ENCODE measurements around the gene TUBB8B.
"Not testable (repeated sequence)": the region's sequence is repeated elsewhere in the genome, so short reads cannot be mapped to it uniquely, and the experiment has no call there.

Gene TUBB8B

GRCh38 chr18:12773-13172 lies 36.6 kb downstream of the TUBB8B start:
- not testable (repeated sequence) for H3K27me3 ChIP-seq (ENCODE audit: control insufficient read depth, insufficient read depth, low read length); H3K9ac ChIP-seq (ENCODE audit: low read length); H3K4me1 ChIP-seq (ENCODE audit: control insufficient read depth, insufficient read depth, low read length); H3K27ac ChIP-seq (ENCODE audit: low read depth, low read length); H3K36me3 ChIP-seq (ENCODE audit: control insufficient read depth, insufficient read depth, low read length); H3K4me3 ChIP-seq (ENCODE audit: low read depth, low read length); H3K9me3 ChIP-seq (ENCODE audit: control insufficient read depth, insufficient read depth, low read depth, low read length)

- H3K27me3 ChIP-seq (ENCODE audit: control insufficient read depth, insufficient read depth, low read length); H3K4me1 ChIP-seq (ENCODE audit: control insufficient read depth, insufficient read depth, low read length); H3K9me3 ChIP-seq (ENCODE audit: control insufficient read depth, insufficient read depth, low read depth, low read length); H3K36me3 ChIP-seq (ENCODE audit: control insufficient read depth, insufficient read depth, low read length); H3K4me3 ChIP-seq (ENCODE audit: low read depth, low read length); H3K9ac ChIP-seq (ENCODE audit: low read length); H3K27ac ChIP-seq (ENCODE audit: low read depth, low read length): not testable (repeated sequence)
Measured at GRCh38 chr18:11383-12274, 37.8 kb downstream of the TUBB8B start.

GRCh38 chr18:10624-11184 lies 38.7 kb downstream of the TUBB8B start:
- H3K4me3 ChIP-seq (ENCODE audit: low read depth, low read length); H3K27me3 ChIP-seq (ENCODE audit: control insufficient read depth, insufficient read depth, low read length): not testable (repeated sequence)

GRCh38 chr18:9937-10336 lies 39.5 kb downstream of the TUBB8B start:
- not testable (repeated sequence) for H3K27ac ChIP-seq (ENCODE audit: low read depth, low read length); H3K36me3 ChIP-seq (ENCODE audit: control insufficient read depth, insufficient read depth, low read length); H3K4me1 ChIP-seq (ENCODE audit: control insufficient read depth, insufficient read depth, low read length); H3K9me3 ChIP-seq (ENCODE audit: control insufficient read depth, insufficient read depth, low read depth, low read length); H3K4me3 ChIP-seq (ENCODE audit: low read depth, low read length); H3K27me3 ChIP-seq (ENCODE audit: control insufficient read depth, insufficient read depth, low read length); H3K9ac ChIP-seq (ENCODE audit: low read length)

More at GRCh38 chr18:10624-11184, 38.7 kb downstream of the TUBB8B start:
- not testable (repeated sequence) for H3K9me3 ChIP-seq (ENCODE audit: control insufficient read depth, insufficient read depth, low read depth, low read length); H3K4me1 ChIP-seq (ENCODE audit: control insufficient read depth, insufficient read depth, low read length); H3K36me3 ChIP-seq (ENCODE audit: control insufficient read depth, insufficient read depth, low read length); H3K27ac ChIP-seq (ENCODE audit: low read depth, low read length); H3K9ac ChIP-seq (ENCODE audit: low read length)
